ENCODE measurements around the gene BOD1L1.

BOD1L1 gene

GRCh38 chr4:13535708-13536361 lies 91.7 kb downstream of the BOD1L1 start:
- TF ChIP-seq, protein P1, sequence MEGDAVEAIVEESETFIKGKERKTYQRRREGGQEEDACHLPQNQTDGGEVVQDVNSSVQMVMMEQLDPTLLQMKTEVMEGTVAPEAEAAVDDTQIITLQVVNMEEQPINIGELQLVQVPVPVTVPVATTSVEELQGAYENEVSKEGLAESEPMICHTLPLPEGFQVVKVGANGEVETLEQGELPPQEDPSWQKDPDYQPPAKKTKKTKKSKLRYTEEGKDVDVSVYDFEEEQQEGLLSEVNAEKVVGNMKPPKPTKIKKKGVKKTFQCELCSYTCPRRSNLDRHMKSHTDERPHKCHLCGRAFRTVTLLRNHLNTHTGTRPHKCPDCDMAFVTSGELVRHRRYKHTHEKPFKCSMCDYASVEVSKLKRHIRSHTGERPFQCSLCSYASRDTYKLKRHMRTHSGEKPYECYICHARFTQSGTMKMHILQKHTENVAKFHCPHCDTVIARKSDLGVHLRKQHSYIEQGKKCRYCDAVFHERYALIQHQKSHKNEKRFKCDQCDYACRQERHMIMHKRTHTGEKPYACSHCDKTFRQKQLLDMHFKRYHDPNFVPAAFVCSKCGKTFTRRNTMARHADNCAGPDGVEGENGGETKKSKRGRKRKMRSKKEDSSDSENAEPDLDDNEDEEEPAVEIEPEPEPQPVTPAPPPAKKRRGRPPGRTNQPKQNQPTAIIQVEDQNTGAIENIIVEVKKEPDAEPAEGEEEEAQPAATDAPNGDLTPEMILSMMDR (IDR thresholded peaks at IDR 0.05; ENCODE audit: low read depth, low read length): no peak
- no peak overlapping the region for H3K4me3 ChIP-seq (ENCODE audit: low read depth, low read length)

DNA sequence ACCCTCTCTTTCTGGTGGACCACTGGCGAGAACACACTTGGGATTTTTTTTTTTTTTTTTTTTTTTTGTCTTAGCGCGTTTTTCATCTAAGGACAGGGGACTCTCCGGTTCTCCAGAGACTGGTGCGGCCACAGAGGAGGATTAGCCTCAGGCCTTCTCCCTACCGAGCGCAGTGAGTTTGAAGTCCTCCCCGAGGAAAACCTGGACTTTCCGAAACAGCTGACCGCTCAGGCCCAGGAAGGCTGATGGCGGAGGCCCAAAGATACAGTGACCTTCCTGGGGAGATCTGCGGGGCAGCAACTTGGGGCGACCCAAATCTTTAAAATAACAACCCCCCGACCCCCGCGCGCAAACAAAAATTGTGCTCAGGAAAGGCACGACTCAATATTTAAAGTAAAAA lies 92.4 kb downstream of the BOD1L1 start:
- H3K4me3 ChIP-seq (ENCODE audit: low read depth, low read length): no peak overlapping the region
- TF ChIP-seq, protein P1 (IDR thresholded peaks at IDR 0.05; ENCODE audit: low read depth, low read length): no peak

- TF ChIP-seq, protein P1 (IDR thresholded peaks at IDR 0.05; ENCODE audit: low read depth, low read length): no peak
- H3K4me3 ChIP-seq (ENCODE audit: low read depth, low read length): no peak overlapping the region
Observed at GRCh38 chr4:13534344-13535063, 93.0 kb downstream of the BOD1L1 start.

GRCh38 chr4:13533670-13534343 lies 93.7 kb downstream of the BOD1L1 start:
- H3K4me3 ChIP-seq (ENCODE audit: low read depth, low read length): no peak overlapping the region
- TF ChIP-seq, protein P1 (IDR thresholded peaks at IDR 0.05; ENCODE audit: low read depth, low read length): no peak

DNA sequence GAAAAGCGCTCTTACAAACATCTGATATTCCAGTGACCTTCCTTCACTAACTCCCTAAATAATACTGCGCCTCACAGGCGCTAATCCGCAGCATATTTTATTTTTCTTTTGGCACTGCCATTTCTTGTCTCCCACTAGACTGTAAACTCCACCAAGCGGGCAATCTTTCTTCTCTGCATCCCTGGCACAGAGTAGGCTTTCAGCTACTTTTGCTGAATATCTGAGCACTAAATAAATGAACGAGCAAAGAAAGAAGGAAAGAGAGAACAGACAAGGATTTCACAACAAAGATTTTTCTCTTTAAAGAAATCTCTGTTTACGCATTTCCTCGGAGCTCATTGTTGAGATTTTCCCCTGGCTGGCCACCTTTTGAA lies 95.9 kb downstream of the BOD1L1 start:
- TF ChIP-seq, protein P1 (IDR thresholded peaks at IDR 0.05; ENCODE audit: low read depth, low read length): no peak
- no peak overlapping the region for H3K4me3 ChIP-seq (ENCODE audit: low read depth, low read length)

GRCh38 chr4:13530823-13531624 lies 96.5 kb downstream of the BOD1L1 start:
- TF ChIP-seq, protein P1 (IDR thresholded peaks at IDR 0.05; ENCODE audit: low read depth, low read length): no peak
- no peak overlapping the region for H3K4me3 ChIP-seq (ENCODE audit: low read depth, low read length)
